ENCODE measurements around the gene PLXNA4. TPM values are rescaled to one million over a fixed set of nuclear protein-coding genes. Genes with fewer than 3 reads are reported as not detected.

PLXNA4 gene
- total and polyA plus RNA-seq, 2 experiments from 2014 or later: 0.08 to 0.80 TPM

GRCh38 chr7:132551886-132552285 is 24.4 kb downstream of the PLXNA4 start:
- no peak overlapping the region for H3K4me3 ChIP-seq
- H4K20me1 ChIP-seq (replicated peaks; ENCODE audit: insufficient read depth): no peaks in the 10 kb centered on the region
- H3K27ac Mint-ChIP-seq: no peak overlapping the region
- no peak overlapping the region for H3K4me2 ChIP-seq
- no peaks in the 10 kb centered on the region for H3F3A ChIP-seq (replicated peaks; ENCODE audit: low read depth)
- no peaks in the 10 kb centered on the region for H3K4me1 ChIP-seq (ENCODE audit: insufficient read depth)
- peaks cover 10% of the 10 kb centered on the region for H3K27me3 Mint-ChIP-seq (ENCODE audit: insufficient read depth, low read depth, poor library complexity)
- no peaks in the 10 kb centered on the region for H3K27me3 ChIP-seq (ENCODE audit: insufficient read depth)
- H3K9me3 Mint-ChIP-seq: peaks cover 24% of the 10 kb centered on the region
- H3K36me3 Mint-ChIP-seq (ENCODE audit: low read depth): peaks cover 12% of the 10 kb centered on the region
- H3K4me3 Mint-ChIP-seq: no peak overlapping the region
- no peaks in the 10 kb centered on the region for H3K79me2 ChIP-seq (replicated peaks; ENCODE audit: insufficient read depth)
- peaks cover 13% of the 10 kb centered on the region for H3K9me2 ChIP-seq (ENCODE audit: insufficient read depth)
- ATAC-seq: no peak
- no peak overlapping the region for H2AFZ ChIP-seq
- DNase-seq (ENCODE audit: low spot score): no peak
- H3K4me1 Mint-ChIP-seq: peaks cover 7% of the 10 kb centered on the region
- H3K36me3 ChIP-seq (ENCODE audit: insufficient read depth): no peaks in the 10 kb centered on the region
- H3K27ac ChIP-seq (ENCODE audit: low read depth): no peak overlapping the region
- TF ChIP-seq EZH2 (IDR thresholded peaks at IDR 0.05; ENCODE audit: low read depth, unreplicated experiment) (no peak), EZH2phosphoT487 (IDR thresholded peaks at IDR 0.05; ENCODE audit: unreplicated experiment) (no peak), ZNF114 (CRISPR knock-in tag; IDR thresholded peaks at IDR 0.05) (no peak), POLR2AphosphoS5 (IDR thresholded peaks at IDR 0.05; ENCODE audit: low read depth) (no peak), JUNB (IDR thresholded peaks at IDR 0.05; ENCODE audit: unreplicated experiment) (no peak), ZNF331 (CRISPR knock-in tag; IDR thresholded peaks at IDR 0.05; ENCODE audit: low read depth) (no peak), REST (IDR thresholded peaks at IDR 0.05; ENCODE audit: unreplicated experiment) (no peak), CTCF (conservative IDR thresholded peaks at IDR 0.05; ENCODE audit: low read depth in 2 of 2) (no peak), CREB1 (CRISPR knock-in tag; IDR thresholded peaks at IDR 0.05; ENCODE audit: low read depth) (no peak), ETS1 (IDR thresholded peaks at IDR 0.05) (no peak), NANOG (IDR thresholded peaks at IDR 0.05; ENCODE audit: borderline replicate concordance) (no peak), STAT1 (IDR thresholded peaks at IDR 0.05; ENCODE audit: unreplicated experiment) (no peak), ZNF462 (CRISPR knock-in tag; IDR thresholded peaks at IDR 0.05) (no peak)

Measured in GM23338 (cell line).